HG02884 (cell line): ENCODE data around the gene ZNF444.

Experiments
- ATAC-seq: cut with Tn5 transposase; IDR thresholded peaks from one replicate; pipeline ENCODE4 v1.9.1; 2021; ENCODE audit warnings: mild to moderate bottlenecking, moderate library complexity; ENCODE audit not compliant: unreplicated experiment

Gene ZNF444

DNA sequence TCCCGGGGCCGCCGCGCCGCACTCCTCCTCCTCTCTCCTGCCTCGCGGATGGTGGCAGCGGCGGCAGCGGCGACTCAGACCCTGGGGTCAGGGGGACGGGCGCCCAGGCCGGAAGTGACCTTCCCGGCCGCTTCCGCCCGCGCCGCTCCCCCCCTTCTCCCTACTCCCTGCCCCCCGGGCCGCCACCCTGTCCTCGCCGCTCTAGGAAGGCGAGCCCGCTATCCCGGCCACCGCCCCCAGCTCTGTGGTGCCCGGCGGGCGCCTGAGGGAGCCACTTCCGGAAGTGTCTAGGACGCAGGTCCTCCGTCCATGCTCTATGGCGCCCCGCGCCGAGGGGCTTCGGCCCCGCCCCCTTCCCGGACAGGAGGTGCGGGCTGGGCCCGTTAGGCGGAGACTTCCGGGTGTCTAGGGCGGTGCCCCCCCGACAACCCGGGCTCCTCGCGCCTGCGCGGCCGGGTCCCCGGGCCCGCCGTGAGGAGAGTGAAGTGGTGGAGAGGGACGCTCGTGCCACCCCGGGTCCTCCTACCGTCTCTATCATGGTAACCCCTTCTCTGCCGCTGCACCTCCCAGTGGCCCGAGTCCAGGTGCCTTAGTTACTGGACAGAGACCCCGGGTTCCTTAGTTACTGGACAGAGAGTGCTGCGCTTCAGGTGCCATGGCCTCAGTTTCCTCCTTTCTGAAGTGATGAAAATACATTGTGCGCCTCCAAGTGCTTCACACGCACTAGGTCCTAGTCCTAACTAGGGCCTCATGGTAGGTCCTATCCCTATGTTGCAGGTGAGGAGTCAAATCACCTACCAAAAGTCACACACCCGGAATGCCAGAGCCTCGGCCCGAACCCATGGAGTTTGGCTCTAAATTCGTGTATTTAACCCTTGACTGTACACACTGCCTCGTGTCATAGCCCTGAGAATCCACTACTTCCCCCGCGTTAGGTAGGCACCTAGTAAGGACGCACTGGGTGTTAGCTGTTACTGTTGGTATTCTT is 19.6 kb upstream of the ZNF444 start, which contains the start of gene ZNF787:
Gene ZNF787 (minus strand): TSS at position 116 of the 988 bp plus-strand sequence. CDS start 18,078 bp downstream, outside the sequence.
- peak; percentile 76 for ATAC-seq

DNA sequence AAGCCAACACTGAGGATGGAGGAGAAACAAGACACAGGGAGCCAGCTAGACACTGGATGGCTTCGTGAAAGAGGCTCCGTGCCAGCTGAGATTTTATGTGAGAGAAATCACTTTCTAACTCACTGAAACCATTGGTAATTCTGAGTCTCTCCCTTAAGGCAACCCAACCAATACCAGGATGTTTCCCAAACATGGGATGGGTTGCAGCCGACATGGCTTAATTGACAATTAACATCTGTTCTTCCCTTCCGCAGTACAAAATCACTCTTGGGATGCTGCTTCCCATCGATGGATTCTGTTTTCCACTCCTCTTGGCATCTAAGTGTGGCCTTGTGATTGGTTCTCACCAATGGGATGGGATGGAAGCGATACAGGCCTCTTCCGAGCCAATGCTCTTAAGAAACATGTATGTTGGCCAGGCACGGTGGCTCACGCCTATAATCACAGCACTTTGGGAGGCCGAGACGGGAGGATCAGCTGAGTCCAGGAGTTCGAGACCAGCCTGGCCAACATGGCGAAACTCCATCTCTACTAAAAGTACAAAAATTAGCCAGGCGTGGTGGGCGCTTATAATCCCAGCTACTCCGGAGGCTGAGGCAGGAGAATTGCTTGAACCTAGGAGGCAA is 17.7 kb upstream of the ZNF444 start:
- ATAC-seq: no peak

DNA sequence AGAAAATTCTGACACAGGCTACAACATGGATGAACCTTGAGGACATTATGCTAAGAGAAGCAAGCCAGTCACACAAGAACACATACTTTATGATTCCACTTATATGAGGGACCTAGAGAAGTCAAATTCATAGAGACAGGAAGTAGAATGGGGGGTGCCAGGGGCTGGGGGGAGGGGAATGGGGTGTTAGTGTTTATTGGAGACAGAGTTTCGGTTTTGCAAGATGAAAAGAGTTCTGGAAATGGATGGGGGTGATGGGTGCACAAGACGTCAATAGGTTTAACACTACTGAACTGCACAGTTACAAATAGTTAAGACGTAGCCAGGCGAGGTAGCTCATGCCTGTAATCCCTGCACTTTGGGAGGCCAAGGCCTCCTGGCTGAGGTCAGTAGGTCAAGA is 16.5 kb upstream of the ZNF444 start:
- ATAC-seq: no peak

DNA sequence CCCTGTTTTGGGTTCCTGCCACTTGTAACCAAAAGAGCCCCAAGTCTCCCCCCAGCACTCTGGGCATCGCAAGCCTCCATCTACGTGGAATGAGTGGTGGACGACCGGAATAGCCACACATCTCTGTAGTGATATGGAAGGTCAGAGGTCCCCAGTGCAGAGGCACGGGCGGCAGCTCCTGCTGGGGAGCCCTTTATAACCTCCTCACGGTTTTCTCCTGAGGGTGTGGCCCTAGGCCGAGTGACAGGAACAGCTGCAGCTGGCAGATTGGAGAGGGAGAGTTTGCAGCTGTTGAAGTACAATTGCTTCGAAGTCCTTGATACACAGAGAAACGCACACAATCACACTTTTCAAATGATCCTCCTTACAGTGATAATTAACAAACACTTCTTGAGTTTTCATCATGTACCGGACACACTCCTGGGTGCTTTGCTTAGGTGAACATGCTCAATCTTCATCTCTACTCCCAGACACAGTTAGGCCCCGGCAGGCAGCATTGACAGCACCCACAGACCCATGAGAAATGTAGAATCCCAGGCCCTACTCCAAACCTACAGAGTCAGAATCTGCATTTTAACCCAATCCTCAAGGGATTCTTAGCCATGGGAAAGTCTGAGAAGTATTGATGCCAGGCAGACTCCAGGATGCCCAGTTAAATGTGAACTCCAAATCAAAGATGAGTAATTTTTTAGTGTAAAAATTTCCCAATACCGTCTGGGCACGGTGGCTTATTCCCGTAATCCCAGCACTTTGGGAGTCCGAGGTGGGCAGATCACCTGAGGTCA is 15.1 kb upstream of the ZNF444 start:
- ATAC-seq: no peak

DNA sequence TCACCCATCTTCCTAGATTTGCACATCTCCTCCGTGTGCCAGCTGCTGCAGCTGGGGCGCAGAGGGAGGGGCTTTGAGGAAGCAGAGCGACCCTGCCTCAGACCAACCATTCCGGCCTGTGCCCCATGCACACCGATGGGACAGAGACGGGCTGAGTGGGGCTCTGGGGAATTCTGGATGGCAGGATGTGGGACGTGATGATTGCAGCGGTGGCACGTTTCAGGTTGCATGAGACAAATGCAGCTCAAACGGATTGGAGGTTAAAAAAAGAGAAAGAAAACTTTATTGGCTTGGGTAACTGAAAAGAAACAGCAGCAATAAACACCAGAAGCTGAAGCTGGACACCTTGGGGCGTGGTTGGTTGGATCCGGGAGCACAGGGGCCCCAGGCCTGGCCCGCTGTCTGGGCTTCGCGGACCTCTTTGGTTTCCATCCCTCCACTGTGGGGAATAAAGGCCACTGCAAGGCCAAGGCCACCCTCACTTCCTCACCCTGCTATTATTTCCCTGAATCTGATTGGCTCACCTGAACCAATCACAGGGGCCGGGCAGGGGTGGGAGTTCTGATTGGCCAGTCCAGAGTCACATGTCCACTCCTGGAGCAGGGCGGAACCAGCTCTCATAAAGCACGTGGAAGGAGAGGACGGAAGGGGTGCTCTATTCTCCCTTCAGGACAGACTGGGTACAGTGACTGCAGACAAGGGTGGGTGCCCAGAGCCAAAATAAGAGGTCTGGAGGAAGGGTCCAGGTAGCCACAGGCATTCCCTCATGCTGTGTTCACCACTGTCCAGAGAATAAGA is 13.9 kb upstream of the ZNF444 start:
- ATAC-seq: no peak

DNA sequence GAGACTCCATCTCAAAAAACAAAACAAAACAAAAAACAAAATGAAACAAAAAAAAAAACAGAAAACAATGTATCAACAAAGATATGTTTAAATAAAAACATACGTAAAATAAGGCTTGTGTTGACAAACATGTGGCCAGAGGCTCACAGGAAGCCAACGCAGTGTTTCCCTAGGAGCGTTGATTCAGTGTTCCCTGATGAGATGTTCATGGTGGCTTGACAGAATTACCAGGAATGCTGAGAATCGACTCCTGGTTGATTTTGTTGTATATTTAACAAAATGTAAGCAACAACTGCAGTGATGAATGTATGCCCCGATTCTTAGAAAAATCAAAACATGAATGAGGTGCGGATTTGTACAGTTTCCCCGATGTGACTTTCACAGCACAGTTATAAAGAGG is 11.1 kb upstream of the ZNF444 start:
- ATAC-seq: no peak

DNA sequence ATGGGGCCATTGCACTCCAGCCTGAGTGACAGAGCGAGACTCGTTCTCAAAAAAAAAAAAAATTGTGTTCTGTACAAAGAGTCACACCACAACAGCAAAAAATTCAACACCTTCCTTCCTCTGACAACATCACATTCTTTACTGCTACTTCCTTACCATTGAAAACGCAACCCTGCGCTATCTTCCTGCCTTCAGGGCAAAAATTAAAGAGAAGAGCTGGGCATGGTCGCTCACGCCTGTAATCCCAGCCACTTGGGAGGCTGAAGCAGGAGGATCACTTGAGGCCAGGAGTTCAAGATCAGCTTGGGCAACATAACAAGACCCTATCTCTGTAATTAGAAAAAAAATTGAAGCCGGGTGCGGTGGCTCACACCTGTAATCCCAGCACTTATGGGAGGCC is 9.4 kb upstream of the ZNF444 start:
- ATAC-seq: no peak

DNA sequence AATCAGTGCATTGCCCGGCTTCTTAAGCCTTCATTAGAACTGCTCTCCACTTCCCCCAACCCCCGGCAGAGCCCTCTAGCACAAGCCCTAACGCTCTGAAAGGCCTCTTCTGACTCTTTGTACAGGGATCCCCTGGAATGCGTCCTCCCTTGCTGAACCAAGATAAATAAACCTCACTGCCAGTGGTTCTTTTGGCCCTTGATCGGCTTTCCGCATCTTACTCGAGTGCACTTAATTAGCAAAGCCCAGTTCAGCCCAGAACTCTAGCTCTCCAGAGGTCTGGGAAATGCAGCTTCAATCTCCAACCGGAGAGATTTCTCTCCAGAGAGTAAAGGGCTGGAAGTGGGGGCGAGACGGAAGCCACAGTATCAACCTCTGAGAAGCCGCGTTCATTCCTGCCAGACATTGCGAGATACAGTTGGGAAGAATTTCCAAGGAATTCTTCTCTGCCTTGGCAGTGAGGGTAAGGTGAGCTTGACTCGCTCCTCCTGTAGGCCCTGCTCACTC is 8.7 kb upstream of the ZNF444 start:
- ATAC-seq: no peak

DNA sequence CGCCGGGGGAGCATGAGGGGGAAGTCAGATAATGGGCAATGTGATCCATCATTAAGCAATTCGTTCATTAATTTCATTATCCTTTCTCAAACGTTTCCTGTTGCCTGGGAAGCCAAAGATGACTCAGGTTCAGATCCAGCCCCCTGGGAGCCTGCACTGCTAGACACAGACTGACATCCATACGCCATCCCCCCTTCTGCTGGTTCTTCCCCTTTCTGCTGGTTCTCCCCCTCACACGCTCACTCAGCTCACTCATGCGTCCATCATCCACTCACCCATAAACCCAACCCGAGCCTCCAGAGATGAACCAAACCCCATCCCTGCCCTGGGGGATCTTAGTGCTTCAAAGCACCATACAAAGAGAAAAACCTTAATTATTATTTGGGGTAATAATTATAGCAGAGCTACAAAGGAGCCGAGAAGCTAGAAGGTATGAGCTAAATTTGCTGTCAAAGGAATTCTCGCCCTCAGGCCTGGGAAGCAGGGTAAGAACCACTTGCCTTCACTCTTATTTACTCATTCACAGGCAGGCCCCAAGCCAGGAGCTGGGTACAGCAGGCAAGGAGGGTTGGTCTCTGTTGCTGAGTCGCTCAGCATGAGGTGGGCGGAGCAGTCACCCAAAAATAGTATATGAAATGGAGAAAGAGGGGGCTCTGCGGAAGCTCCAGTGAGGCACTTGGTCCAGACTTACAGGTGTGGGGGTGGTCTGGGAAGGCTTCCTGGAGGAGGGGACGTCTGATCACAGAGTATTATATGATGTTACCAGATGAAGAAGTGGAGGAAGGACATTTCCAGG is 7.0 kb upstream of the ZNF444 start:
- ATAC-seq: peak; percentile 74

DNA sequence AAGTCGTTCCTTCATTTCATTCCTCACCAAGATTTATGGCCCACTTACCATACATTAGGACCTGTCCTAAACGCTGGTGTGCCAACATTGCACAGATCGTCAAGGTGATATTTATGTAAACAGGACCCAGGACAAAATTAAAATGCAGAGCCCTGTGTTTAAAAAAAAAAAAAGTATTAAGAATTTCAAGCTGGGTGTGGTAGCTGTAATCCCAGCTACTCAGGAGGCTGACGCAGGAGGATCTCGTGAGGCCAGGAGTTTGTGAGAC is 6.5 kb upstream of the ZNF444 start:
- ATAC-seq: no peak

DNA sequence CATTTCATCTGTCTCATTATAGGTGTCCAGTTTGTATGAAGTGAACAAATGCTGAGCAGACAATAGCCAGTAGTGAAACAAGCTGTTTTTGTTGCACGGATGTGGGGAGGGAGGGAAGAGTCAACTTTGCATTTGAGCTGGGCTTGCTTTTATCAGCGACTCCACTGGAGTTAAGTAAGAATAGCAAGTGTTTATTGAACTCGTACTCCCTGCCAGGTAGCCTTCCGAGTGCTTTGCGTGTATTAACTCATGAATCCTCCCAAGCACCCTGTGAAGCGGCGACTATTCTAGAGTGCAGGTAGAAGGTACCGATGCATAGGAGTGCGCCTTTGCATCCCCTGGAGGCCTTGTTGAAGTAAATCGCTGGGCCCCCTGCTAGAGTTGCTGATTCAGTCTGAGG is 4.7 kb upstream of the ZNF444 start:
- ATAC-seq: no peak

DNA sequence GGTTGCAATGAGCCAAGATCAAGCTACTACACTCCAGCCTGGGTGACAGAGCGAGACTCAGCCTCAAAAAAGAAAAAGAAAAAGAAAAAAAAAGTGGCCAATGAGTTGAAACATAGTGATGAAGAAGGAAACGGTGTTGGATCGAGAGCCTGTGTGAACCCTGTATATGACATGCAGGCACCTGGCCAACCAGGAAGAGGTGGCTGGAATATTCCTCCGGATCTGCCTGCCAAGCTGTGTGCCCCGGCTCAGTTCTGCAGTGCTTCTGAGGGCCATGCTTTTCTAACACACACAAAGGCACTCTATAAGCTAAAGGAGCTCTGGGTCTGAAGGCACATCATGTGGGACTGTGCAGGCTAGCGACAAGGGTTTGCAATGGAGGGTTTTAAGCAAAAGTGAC is 3.7 kb upstream of the ZNF444 start:
- no peak for ATAC-seq

DNA sequence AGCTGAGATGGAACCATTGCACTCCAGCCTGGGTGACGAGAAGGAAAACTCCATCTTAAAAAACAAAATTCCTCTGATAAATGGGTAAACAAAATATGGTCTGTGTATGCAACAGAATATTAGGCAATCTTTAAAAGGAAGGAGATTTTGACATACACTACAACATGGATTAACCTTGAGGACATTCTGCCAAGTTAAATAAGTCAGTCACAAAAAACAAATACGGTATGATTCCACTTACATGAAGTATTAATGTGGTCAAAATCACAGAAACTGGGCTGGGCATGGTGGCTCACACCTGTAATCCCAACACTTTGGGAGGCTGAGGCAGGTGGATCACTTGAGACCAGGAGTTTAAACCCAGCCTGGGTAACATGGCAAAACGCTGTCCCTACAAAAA is 3.0 kb upstream of the ZNF444 start:
- no peak for ATAC-seq

DNA sequence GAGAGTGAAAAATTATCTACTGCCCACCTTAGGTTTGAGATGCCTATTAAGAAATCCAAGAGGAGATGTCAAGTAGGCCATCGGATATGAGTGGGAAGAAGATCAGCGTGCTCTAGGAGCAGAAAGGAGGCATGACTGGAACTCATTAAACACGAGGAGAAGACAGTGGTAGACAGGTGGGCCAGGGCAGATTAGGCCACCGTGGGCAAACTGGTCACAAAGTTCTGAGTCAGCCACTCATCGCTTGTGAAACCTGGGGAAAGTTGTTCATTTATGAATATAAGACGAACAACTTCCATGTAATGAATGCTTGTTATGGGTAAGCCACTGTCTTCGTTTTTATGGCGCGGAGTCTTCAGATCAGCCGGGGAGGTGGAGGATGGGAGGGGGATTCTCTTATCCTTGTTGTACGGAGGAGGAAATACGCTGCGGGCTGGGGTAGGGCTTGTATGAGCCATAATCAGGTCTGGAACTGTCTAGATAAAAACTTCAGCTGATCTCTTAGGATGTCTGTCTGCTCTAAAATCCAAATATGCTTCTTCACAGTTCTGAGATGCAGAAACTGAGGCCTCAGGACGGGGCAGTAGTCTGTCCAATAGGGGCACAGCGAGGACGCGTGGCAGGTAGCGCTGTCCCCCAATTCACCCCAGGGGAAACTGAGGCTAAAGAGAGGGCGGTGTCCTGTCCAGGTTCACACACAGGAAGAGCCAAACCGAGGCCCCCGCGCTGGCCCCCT is 1.1 kb upstream of the ZNF444 start:
- ATAC-seq: no peak

DNA sequence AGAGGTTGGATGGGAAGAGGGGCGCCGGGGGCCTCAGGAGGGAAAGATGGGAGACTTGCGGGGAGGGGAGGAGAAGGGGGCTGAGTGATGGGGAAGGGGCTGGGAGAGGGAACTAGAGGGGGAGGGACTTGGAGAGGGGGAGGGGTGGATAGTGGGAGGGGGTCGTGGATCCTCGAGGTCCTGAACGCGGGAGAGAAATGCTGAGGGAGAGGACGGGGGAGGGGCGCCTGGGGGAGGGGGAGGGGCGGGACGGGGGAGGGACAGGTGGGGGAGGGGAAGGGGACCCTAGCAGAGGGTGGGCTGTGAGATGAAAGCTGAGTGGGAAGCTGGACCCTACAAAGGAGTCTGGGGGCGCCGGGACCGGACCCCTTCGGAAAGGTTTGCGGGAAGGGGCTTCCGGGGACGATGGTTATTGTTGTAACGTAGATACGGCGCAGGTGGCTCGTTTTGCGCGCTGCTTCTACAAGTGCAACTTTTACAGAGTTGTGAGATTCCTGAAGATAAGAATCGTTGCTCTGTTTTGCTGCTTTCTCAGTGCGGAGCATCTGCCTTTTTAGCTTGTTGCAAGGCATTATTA is 418 bp downstream of the ZNF444 start:
- ATAC-seq: no peak

DNA sequence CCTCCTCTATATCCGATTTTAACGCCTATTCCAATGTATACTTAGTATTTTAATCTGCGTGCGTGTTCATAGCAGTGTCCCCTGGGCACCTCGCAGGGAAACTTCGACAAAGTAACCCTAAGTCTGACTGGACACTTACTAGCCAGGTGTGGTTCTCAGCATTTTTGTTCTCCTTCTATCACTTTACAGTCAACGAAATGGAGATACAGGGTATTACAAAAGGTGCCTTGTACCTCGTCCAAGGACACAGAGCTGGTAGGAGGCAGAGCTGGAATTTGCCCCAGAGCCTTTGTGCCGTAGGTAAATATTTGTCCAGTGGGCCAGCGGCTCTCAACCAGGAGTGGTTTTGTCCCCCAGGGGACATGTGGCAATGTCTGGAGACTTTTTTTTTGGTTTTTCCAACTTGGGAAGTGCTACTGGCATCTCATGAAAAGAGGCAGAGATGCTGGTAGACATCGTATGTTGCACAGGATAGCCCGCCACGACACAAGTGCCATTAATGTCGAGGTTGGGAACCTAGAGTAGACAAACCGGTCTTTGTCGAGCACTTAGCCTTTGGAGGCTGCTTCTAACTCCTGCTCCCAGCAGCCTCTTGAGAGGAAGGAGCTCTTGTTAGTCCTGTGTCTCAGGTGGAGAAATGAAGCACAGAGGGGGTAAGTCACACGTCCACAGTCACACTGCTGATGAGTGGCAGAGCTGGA is 1.1 kb downstream of the ZNF444 start:
- no peak for ATAC-seq

DNA sequence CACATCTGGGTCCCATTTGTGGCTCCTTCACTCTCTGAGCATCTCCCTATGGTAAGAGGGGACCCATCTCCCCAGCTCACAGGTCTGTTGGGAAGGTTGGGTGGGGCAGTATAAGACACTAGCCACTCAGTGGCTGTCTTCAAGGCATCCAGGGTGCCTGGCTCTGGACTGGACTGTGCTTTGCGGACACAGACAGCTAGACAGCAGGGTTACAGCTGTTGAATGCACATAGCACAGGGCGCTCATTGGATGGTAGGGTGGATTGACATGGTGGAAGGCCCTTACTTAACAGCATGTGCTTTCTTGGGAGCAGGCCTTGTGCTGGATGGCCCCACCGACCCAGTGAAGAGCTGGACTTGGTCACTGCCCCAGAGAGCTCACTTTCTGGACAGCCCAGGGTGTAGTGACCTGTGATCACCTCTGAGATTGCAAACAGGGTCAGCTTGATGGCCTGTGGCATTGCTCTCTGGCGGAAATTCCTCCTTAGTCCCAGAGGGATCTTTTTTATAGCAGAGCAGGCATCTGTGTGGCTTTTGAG is 1.9 kb downstream of the ZNF444 start:
- ATAC-seq: no peak

DNA sequence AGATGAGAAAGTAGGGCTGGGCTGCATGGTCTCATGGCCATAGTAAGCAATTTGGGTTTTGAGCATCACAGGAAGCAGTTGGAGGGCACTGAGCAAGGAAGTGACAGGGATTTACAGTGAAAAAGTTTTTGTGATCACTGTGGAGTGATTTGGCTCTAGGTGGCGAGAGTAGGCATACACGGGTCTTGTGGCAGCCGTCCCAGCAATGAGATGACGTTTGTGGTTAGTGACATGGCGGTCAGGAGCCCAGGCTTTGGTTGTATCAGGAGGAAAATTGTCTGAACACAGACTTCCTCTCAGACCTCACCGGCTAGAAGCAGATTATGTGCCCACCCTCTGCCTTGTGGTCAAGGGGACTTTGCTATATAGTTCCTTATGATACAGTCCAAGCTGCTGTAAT is 3.3 kb downstream of the ZNF444 start:
- ATAC-seq: no peak
